ENCODE results near the gene COMP. TPM values are rescaled to one million over a fixed set of nuclear protein-coding genes. Genes with fewer than 3 reads are reported as not detected.

The COMP gene
- total and polyA plus RNA-seq, 2 donors (not counting 1 experiment from before 2014, with no cell fraction given) = not detected

- Histone ChIP-seq H3K36me3 (replicated peaks in 1 of 2; ENCODE audit: control extremely low read depth in 1 of 2, control insufficient read depth in 1 of 2, extremely low read depth in 1 of 2, insufficient read depth in 2 of 2, low read length in 1 of 2) (no peaks in the 10 kb centered on the region), H3K4me3 (ENCODE audit: control extremely low read depth in 1 of 5, extremely low read depth in 1 of 5, insufficient read depth in 1 of 5, low read depth in 2 of 5, low read length in 4 of 5) (no peak overlapping the region), H3K79me2 (ENCODE audit: control insufficient read depth, insufficient read depth, low read length) (no peaks in the 10 kb centered on the region), H3K27ac (ENCODE audit: low read length in 2 of 2) (no peak overlapping the region), H2AFZ (ENCODE audit: insufficient read depth, low read depth, low read length, poor library complexity, severe bottlenecking) (no peak overlapping the region), H3K9ac (ENCODE audit: low read length) (no peak overlapping the region), H3K4me1 (ENCODE audit: control insufficient read depth in 2 of 2, insufficient read depth in 2 of 2, low read length in 2 of 2) (no peaks in the 10 kb centered on the region), H3K9me3 (ENCODE audit: control extremely low read depth in 1 of 3, control insufficient read depth in 2 of 3, insufficient read depth in 1 of 3, low read length in 2 of 3) (no peaks in the 10 kb centered on the region), H4K20me1 (ENCODE audit: control insufficient read depth, insufficient read depth, low read length, poor library complexity, severe bottlenecking) (peaks cover 64% of the 10 kb centered on the region), H3K27me3 (replicated peaks in 1 of 4; ENCODE audit: control extremely low read depth in 1 of 4, control insufficient read depth in 3 of 4, insufficient read depth in 4 of 4, low read length in 3 of 4) (no peaks in the 10 kb centered on the region), H3K4me2 (replicated peaks; ENCODE audit: low read depth, low read length, poor library complexity, severe bottlenecking) (no peak overlapping the region)
- H3K9me3 Mint-ChIP-seq (ENCODE audit: insufficient read depth) = no peaks in the 10 kb centered on the region
- no peak for TF ChIP-seq CTCF (IDR thresholded peaks at IDR 0.05)
- no peak for TF ChIP-seq EZH2 (IDR thresholded peaks at IDR 0.05; ENCODE audit: borderline replicate concordance, insufficient read depth, low read depth, low read length, poor library complexity, severe bottlenecking)
- ChIA-PET POLR2A (no interaction called here), CTCF (no interaction called here)
- ATAC-seq (ENCODE audit: low read depth) (no peak), DNase-seq (no peak)
- H3K27ac Mint-ChIP-seq = no peak overlapping the region
- WGBS (ENCODE audit: insufficient coverage) = 94% methylated on average over 33 of the region's 38 CpGs
- H3K4me3 Mint-ChIP-seq = no peak overlapping the region
- intact Hi-C loops (cut with micrococcal nuclease) = no loop called here
- H3K27me3 Mint-ChIP-seq = no peaks in the 10 kb centered on the region
- no peaks in the 10 kb centered on the region for H3K4me1 Mint-ChIP-seq
These were observed 48.0 kb downstream of the COMP start for GRCh38 chr19:18742838-18743783.

- Histone ChIP-seq H3K9ac (ENCODE audit: low read length) (no peak overlapping the region), H3K4me1 (ENCODE audit: control insufficient read depth in 2 of 2, insufficient read depth in 2 of 2, low read length in 2 of 2) (no peaks in the 10 kb centered on the region), H3K4me2 (replicated peaks; ENCODE audit: low read depth, low read length, poor library complexity, severe bottlenecking) (no peak overlapping the region), H2AFZ (ENCODE audit: insufficient read depth, low read depth, low read length, poor library complexity, severe bottlenecking) (no peak overlapping the region), H4K20me1 (ENCODE audit: control insufficient read depth, insufficient read depth, low read length, poor library complexity, severe bottlenecking) (peaks cover 72% of the 10 kb centered on the region), H3K27ac (ENCODE audit: low read length in 2 of 2) (no peak overlapping the region), H3K27me3 (replicated peaks in 1 of 4; ENCODE audit: control extremely low read depth in 1 of 4, control insufficient read depth in 3 of 4, insufficient read depth in 4 of 4, low read length in 3 of 4) (no peaks in the 10 kb centered on the region), H3K9me3 (ENCODE audit: control extremely low read depth in 1 of 3, control insufficient read depth in 2 of 3, insufficient read depth in 1 of 3, low read length in 2 of 3) (no peaks in the 10 kb centered on the region), H3K36me3 (replicated peaks in 1 of 2; ENCODE audit: control extremely low read depth in 1 of 2, control insufficient read depth in 1 of 2, extremely low read depth in 1 of 2, insufficient read depth in 2 of 2, low read length in 1 of 2) (no peaks in the 10 kb centered on the region), H3K4me3 (ENCODE audit: control extremely low read depth in 1 of 5, extremely low read depth in 1 of 5, insufficient read depth in 1 of 5, low read depth in 2 of 5, low read length in 4 of 5) (no peak overlapping the region), H3K79me2 (ENCODE audit: control insufficient read depth, insufficient read depth, low read length) (peaks cover 1% of the 10 kb centered on the region)
- no peaks in the 10 kb centered on the region for H3K9me3 Mint-ChIP-seq (ENCODE audit: insufficient read depth)
- ATAC-seq (ENCODE audit: low read depth) (no peak), DNase-seq (no peak)
- CTCF ChIA-PET = no interaction called here
- no peak overlapping the region for H3K4me3 Mint-ChIP-seq
- POLR2A ChIA-PET = no interaction called here
- intact Hi-C loops (cut with micrococcal nuclease) = no loop called here
- TF ChIP-seq EZH2 (IDR thresholded peaks at IDR 0.05; ENCODE audit: borderline replicate concordance, insufficient read depth, low read depth, low read length, poor library complexity, severe bottlenecking) (no peak), CTCF (IDR thresholded peaks at IDR 0.05) (no peak)
- H3K27ac Mint-ChIP-seq = no peak overlapping the region
- WGBS (ENCODE audit: insufficient coverage) = 99% methylated on average over 13 of the region's 14 CpGs
- no peaks in the 10 kb centered on the region for H3K27me3 Mint-ChIP-seq
- H3K4me1 Mint-ChIP-seq = no peaks in the 10 kb centered on the region
These were observed 48.8 kb downstream of the COMP start for GRCh38 chr19:18742324-18742723.

Measured in B cell (primary cell).